Loucy (cell line): ENCODE results near the gene CDKN1A.

Experiments used
- CTCF ChIP-seq: fragments of 200-600 bp; sonication (generic); conservative IDR thresholded peaks from 2 replicates; pipeline ENCODE4 v1.5.1; 2014; ENCODE audit warnings: mild to moderate bottlenecking, antibody characterized with exemption, low read length
- EZH2phosphoT487 ChIP-seq: fragments of 200-600 bp; IDR thresholded peaks from 2 replicates; pipeline ENCODE4 v1.6.1; 2018; ENCODE audit warnings: antibody characterized with exemption, mild to moderate bottlenecking, moderate library complexity, borderline replicate concordance

- TF ChIP-seq CTCF (no peak), EZH2phosphoT487 (no peak)
These were observed 20.5 kb upstream of the CDKN1A start for GRCh38 chr6:36657942-36658544.
